HG03442 (cell line): ENCODE data around the gene SRCAP.
"Not testable (repeated sequence)": the region's sequence is repeated elsewhere in the genome, so short reads cannot be mapped to it uniquely, and the experiment has no call there.

Experiments used
- ATAC-seq: cut with Tn5 transposase; IDR thresholded peaks from one replicate; pipeline ENCODE4 v1.9.1; 2021; ENCODE audit warnings: mild to moderate bottlenecking, moderate library complexity; ENCODE audit not compliant: unreplicated experiment

The SRCAP gene

GRCh38 chr16:30663820-30664219 is 35.2 kb upstream of the SRCAP start:
- no peak for ATAC-seq

DNA sequence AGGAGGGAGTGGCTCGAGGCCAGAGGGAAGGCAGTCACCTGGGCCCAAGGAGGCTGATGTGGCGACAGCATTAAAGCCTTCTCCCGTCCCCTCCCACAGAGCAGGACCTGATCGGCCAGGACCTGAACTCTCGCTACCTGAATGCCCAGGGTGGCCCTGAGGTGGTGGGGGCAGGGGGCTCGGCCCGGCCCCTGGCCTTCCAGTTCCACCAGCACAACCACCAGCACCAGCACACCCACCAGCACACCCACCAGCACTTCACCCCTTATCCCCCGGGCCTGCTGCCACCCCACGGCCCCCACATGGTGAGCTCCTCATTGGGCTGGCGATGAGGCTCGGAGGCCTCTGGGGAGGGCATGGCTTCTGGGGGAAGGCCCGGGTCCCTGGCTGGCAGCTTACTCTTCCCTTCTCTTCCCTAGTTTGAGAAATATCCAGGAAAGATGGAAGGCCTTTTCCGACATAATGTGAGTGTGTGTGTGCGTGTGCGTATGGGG is 34.3 kb upstream of the SRCAP start:
- ATAC-seq: no peak

DNA sequence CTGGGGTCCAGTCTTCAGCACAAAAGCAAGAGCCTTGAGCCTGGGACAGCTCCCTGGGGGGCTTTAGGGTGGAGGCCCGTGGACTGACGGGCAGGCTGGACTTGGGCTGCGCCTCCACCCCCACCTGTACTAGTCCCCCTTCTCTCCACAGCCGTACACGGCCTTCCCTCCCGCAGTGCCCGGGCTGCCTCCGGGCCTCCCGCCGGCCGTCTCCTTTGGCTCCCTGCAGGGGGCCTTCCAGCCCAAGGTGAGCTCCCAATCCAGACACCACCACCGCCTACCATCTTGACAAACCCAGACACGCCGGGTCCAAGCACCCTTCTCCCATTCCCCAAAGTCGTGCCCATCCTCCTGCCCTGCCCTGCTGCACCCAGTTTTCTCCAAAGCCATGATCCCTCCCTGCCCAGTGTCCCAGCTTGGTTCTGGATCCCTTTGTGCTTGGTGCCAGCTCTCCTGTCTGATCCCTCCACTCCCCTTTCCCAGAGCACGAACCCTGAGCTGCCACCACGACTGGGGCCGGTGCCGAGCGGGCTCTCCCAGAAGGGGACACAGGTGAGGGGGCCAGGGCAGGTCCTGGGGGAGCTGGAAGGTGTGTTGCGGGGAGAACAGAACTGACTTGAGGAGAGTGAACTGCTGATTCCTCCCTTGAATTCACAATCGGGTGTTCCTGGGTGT is 33.7 kb upstream of the SRCAP start:
- no peak for ATAC-seq

- ATAC-seq: no peak
Observed at GRCh38 chr16:30665830-30666190, 33.2 kb upstream of the SRCAP start.

DNA sequence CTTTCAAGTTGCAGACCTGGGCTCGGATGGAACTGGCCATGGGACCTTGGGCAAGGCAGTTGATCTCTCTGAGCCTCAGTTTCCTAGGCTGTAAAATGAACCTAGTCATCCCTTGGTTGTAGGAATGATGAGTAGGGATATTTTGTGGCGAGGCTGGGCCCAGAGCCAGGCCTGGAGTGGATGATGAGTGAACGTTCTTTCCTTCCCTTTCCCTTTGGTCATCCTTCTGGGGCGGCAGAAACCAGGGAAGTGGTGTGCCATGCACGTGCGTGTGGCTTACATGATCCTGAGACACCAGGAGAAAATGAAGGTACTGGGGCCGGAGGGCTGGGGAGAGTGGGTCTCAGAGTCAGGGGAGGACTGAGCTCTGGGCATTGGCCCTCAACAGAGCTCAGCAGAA is 32.3 kb upstream of the SRCAP start:
- no peak for ATAC-seq

GRCh38 chr16:30667361-30667905 is 31.5 kb upstream of the SRCAP start:
- no peak for ATAC-seq

GRCh38 chr16:30668393-30668792 is 30.6 kb upstream of the SRCAP start:
- no peak for ATAC-seq

- no peak for ATAC-seq
Observed at GRCh38 chr16:30669026-30669902, 29.7 kb upstream of the SRCAP start.

GRCh38 chr16:30669903-30670824 is 28.8 kb upstream of the SRCAP start:
- no peak for ATAC-seq

DNA sequence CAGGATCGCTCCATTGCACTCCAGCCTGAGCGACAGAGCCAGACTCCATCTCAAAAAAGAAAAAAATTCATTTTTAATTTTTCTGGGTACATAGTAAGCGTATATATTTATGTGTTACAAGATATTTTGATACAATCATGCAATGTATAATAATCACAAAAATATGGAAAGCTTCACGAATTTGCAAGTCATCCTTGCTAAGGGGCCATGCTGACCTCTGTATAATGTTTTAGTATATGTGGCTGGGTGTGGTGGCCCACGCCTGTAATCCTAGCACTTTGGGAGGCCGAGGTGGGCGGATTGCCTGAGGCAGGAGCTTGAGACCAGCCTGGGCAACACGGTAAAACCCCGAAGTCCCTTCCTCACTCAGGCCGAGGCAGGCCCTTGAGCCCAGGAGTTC is 23.8 kb upstream of the SRCAP start:
- ATAC-seq: no peak

DNA sequence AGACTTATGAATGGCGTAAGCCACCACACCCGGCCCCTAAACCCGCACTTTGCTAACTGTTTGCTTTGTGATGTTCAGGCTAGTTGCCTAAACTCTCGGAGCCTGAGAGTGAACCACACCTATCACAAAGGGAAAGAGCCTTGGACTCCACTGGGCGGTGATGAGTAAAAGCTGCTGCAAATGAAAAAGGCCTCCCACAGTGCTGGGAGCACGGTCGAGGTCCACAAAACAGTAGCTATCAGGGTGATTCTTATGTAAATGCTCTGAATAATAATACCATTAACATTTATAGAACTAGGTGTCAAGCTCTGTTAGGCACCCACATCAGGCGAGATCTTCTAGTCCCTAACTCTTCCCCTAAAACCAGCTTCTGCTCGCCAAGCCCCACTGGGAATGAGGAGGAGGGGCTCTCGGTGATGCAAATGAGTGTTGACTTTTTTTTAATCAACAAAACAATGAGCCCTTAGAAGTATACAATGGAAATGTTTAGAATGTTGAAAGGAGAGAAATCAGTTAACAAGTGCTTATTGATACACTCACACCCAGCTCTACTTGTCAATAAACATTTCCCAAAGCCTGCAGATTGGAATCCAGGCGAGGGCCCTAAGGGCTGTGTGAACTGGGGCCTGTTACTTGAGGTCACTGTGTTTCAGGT is 20.9 kb upstream of the SRCAP start:
- no peak for ATAC-seq

DNA sequence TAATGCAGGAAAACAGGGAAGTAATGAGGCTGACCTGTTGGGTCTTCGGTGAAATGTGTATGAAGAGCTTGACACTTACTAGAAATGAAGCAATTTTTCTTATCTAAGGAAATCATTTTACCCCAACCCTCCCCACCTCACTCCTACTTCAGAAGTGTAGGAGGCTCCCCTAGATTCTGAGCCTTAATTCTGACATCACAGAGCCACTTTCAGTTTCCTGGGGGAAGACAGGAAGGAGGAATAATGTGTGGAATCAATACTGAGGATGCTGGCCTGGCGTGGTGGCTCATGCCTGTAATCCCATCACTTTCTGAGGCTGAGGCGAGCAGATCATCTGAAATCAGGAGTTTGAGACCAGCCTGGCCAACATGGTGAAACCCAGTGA is 20.4 kb upstream of the SRCAP start:
- ATAC-seq: no peak

DNA sequence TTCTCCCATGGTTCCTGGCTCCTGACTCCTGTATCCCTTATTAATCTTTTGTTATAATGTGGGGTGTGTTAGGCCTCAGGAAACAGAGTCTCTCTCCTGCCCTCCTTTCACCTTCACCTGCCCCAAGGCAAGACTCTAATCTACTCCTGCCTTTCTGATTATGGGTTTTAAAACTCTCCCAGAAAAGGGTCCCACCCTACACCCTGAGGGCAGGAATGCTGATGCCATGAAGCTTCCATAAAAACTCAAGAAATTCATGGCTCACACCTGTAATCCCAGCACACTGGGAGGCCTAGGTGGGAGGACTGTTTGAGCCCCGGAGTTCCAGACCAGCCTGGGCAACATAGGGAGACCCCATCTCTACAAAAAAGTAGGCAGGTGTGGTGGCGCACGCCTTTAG is 18.6 kb upstream of the SRCAP start:
- no peak for ATAC-seq

DNA sequence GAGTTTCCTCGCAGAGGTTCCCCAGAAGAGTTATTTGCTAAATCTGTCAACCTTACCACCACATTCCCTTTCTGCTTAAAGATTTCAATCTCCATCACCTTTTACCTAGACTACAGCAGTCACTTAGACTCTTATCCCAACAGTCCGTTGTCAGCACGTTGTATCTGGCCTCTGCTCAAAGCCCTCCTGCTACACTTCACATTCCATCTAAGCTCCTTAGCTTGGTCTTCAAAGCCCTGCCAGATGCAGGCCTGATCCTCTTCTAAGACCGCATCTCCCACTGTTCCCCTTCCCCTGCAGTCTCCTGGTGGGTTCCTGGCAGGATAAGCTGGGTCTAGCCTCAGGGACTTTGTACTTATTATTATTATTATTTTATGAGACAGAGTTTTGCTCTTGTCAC is 10.3 kb upstream of the SRCAP start:
- ATAC-seq: no peak

DNA sequence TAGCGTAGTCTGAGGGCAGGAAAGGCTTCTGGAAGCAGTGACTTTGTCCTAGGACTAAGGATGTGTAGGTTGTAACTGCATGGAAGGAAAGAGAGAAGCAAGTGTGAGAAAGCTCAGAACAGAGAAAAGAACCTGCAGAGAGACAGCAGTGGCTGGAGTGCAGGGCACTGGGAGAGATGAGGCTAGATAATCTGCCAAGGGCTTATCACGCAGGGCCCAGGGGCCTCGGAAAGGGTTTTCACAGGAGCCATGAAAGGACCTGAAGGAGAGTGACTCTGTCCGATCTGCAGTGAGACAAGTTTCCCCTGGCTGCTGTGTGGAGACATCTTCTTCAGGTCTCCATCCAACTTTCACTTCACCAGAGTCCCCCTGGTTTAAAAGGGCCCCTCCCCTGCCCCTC is 7.1 kb upstream of the SRCAP start:
- no peak for ATAC-seq

GRCh38 chr16:30692396-30693064 is 6.4 kb upstream of the SRCAP start:
- no peak for ATAC-seq

DNA sequence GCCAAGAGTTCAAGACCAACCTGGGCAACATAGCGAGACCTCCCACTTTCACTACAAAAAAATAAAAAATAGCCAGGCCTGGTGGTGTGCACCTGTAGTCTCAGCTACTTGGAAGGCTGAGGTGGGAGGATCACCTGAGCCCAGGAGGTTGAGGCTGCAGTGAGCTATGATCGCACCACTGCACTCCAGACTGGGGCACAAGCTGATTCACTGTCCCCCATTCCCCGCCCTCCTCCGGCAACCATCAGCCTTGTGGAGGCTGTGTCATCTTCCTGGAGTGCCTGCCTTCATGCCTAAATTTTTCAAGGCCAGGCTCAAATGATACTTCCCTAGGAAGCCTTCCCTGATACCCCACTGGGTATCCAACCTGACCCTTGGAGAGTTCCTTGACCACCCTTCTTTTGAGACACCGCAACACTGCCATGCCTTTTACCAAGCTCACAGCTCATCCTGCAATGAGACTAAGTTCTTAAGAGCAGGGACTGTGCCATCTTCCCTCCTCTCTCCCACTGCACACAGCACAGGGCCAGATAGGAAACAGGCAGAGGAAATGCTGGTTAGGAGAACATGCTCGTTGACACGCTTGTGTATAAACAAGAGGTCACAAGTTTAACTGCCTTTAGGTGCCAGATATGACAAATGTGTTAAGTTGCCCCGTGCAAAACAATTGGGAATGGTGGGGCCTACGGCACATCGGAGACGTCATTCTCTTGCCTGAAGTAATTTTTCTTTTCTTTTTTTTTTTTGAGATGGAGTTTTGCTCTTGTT is 3.9 kb upstream of the SRCAP start:
- no peak for ATAC-seq

- ATAC-seq: not testable (repeated sequence)
Observed at GRCh38 chr16:30696646-30697045, 2.3 kb upstream of the SRCAP start.
